ENCODE data around the gene GPR84.

GPR84 gene

GRCh38 chr12:54321363-54321762 lies 42.9 kb downstream of the GPR84 start:
- no peak for DNase-seq
